ENCODE measurements around the gene CCNYL1. TPM values are rescaled to one million over a fixed set of nuclear protein-coding genes. Genes with fewer than 3 reads are reported as not detected.

The CCNYL1 gene
- polyA plus RNA-seq, 3 donors = 4.1 to 10.6 (median 4.6) TPM

DNA sequence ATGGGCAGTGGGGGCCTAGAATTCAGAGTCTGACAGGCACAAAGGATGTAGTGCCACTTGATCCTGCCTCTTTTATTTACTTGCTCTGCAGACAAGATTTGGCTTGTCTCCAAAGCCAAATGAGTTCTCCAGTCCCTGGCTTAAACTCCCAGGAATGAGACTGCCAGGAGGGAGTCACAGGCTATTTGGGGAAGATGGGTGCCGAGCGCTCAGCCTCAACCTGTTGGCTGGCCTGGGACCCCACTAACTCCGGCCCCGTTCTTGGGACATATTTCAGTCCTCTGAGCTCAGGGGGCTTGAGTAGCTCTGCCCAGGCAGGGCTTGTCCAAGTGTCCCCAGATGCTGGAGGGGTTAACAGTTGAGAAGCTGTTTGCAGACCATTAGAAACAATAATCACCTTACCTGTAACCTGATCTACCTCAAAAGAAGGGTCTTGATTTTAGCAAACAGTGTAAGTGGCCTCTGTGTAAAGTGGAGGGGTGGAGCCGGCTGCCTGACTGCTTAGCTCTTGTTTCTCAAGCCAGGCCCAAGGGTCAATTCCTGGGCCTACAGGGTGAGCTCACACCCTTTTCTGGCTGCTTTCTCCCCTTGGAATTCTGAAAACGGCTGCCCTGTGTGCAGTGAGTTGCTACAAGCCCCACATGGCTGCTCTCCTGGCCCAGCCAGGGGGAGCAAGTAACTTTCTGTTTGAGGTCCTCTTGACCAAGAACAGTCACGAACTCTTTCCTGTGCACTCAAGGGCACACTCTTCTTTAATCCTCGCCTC lies 85.3 kb downstream of the CCNYL1 start:
- Mint-ChIP-seq H3K27ac (no peak overlapping the region), H3K27me3 (ENCODE audit: low read depth in 3 of 3) (peaks cover 0 to 4% (median 2%) of the 10 kb centered on the region in 3 donors), H3K4me3 (no peak overlapping the region), H3K9me3 (no peaks in the 10 kb centered on the region), H3K4me1 (peaks cover 36% of the 10 kb centered on the region), H3K36me3 (no peaks in the 10 kb centered on the region)
- H3K9me3 ChIP-seq (replicated peaks in 1 of 2; ENCODE audit: control insufficient read depth in 1 of 2, insufficient read depth in 1 of 2, low read length in 2 of 2) = no peaks in the 10 kb centered on the region
- WGBS (ENCODE audit: insufficient coverage) = 92% methylated on average over 8 of the region's 8 CpGs
- H4K20me1 ChIP-seq (ENCODE audit: insufficient read depth, low read length) = no peaks in the 10 kb centered on the region
- H3K36me3 ChIP-seq (replicated peaks in 1 of 2; ENCODE audit: control insufficient read depth in 1 of 2, insufficient read depth in 2 of 2, low read length in 2 of 2) = no peaks in the 10 kb centered on the region
- H3K4me2 ChIP-seq (replicated peaks; ENCODE audit: extremely low read depth, low read length, poor library complexity, severe bottlenecking) = no peak overlapping the region
- H3K4me3 ChIP-seq (replicated peaks in 1 of 3; ENCODE audit: low read depth in 2 of 3, low read length in 3 of 3) = no peak overlapping the region
- intact Hi-C loops (cut with micrococcal nuclease) = no loop called here
- DNase-seq = no peak
- no peak overlapping the region for H3K9ac ChIP-seq (ENCODE audit: insufficient read depth, low read length, poor library complexity, severe bottlenecking)
- H3K4me1 ChIP-seq (ENCODE audit: control insufficient read depth in 1 of 2, insufficient read depth in 2 of 2, low read length in 2 of 2) = peaks cover 23 to 30% of the 10 kb centered on the region in 2 donors
- H3K27ac ChIP-seq (ENCODE audit: low read depth in 1 of 2, low read length in 2 of 2) = no peak overlapping the region
- no peaks in the 10 kb centered on the region for H3K27me3 ChIP-seq (ENCODE audit: control insufficient read depth in 2 of 2, insufficient read depth in 2 of 2, low read length in 2 of 2)
- no peaks in the 10 kb centered on the region for H3K79me2 ChIP-seq (ENCODE audit: insufficient read depth, low read length)
- TF ChIP-seq, protein P1, sequence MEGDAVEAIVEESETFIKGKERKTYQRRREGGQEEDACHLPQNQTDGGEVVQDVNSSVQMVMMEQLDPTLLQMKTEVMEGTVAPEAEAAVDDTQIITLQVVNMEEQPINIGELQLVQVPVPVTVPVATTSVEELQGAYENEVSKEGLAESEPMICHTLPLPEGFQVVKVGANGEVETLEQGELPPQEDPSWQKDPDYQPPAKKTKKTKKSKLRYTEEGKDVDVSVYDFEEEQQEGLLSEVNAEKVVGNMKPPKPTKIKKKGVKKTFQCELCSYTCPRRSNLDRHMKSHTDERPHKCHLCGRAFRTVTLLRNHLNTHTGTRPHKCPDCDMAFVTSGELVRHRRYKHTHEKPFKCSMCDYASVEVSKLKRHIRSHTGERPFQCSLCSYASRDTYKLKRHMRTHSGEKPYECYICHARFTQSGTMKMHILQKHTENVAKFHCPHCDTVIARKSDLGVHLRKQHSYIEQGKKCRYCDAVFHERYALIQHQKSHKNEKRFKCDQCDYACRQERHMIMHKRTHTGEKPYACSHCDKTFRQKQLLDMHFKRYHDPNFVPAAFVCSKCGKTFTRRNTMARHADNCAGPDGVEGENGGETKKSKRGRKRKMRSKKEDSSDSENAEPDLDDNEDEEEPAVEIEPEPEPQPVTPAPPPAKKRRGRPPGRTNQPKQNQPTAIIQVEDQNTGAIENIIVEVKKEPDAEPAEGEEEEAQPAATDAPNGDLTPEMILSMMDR (IDR thresholded peaks at IDR 0.05) = no peak
- no peak overlapping the region for H2AFZ ChIP-seq (ENCODE audit: insufficient read depth, low read depth, low read length, poor library complexity, severe bottlenecking)

DNA sequence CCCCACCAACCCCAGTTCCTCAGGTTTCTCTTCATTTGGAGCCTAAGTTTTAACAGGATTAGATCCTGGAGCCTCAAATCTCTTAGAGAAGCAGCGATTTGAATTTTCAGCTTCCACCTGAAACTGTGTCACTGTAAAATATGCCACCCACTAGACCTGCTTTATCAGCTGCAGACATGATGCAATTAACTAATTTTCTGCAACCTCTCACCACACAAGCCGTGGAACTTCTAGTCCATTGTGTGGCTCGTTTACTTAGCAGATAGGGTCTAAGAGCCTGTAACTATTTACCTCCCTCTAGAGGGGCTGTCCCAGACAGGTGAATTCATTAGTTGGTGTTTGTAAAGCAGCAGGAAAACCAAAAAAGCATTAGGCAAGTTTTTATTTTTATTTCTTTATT lies 89.8 kb downstream of the CCNYL1 start:
- Mint-ChIP-seq H3K27me3 (ENCODE audit: low read depth in 3 of 3) (peaks cover 0 to 3% (median 2%) of the 10 kb centered on the region in 3 donors), H3K36me3 (no peaks in the 10 kb centered on the region), H3K27ac (no peak overlapping the region), H3K9me3 (no peaks in the 10 kb centered on the region), H3K4me1 (peaks cover 11% of the 10 kb centered on the region), H3K4me3 (no peak overlapping the region)
- H3K4me1 ChIP-seq (ENCODE audit: control insufficient read depth in 1 of 2, insufficient read depth in 2 of 2, low read length in 2 of 2) = no peaks in the 10 kb centered on the region
- H3K9me3 ChIP-seq (replicated peaks in 1 of 2; ENCODE audit: control insufficient read depth in 1 of 2, insufficient read depth in 1 of 2, low read length in 2 of 2) = no peaks in the 10 kb centered on the region
- no peaks in the 10 kb centered on the region for H3K36me3 ChIP-seq (replicated peaks in 1 of 2; ENCODE audit: control insufficient read depth in 1 of 2, insufficient read depth in 2 of 2, low read length in 2 of 2)
- no peaks in the 10 kb centered on the region for H4K20me1 ChIP-seq (ENCODE audit: insufficient read depth, low read length)
- DNase-seq = no peak
- H3K4me3 ChIP-seq (replicated peaks in 1 of 3; ENCODE audit: low read depth in 2 of 3, low read length in 3 of 3) = no peak overlapping the region
- no peak overlapping the region for H3K4me2 ChIP-seq (replicated peaks; ENCODE audit: extremely low read depth, low read length, poor library complexity, severe bottlenecking)
- no peak overlapping the region for H3K27ac ChIP-seq (ENCODE audit: low read depth in 1 of 2, low read length in 2 of 2)
- H3K9ac ChIP-seq (ENCODE audit: insufficient read depth, low read length, poor library complexity, severe bottlenecking) = no peak overlapping the region
- TF ChIP-seq, protein P1 (IDR thresholded peaks at IDR 0.05) = no peak
- H2AFZ ChIP-seq (ENCODE audit: insufficient read depth, low read depth, low read length, poor library complexity, severe bottlenecking) = no peak overlapping the region
- no peaks in the 10 kb centered on the region for H3K27me3 ChIP-seq (ENCODE audit: control insufficient read depth in 2 of 2, insufficient read depth in 2 of 2, low read length in 2 of 2)
- intact Hi-C loops (cut with micrococcal nuclease) = no loop called here
- no peaks in the 10 kb centered on the region for H3K79me2 ChIP-seq (ENCODE audit: insufficient read depth, low read length)
- 0% methylated on average over 1 of the region's 3 CpGs for WGBS (ENCODE audit: insufficient coverage)
